ENCODE data around the gene SLC6A6. TPM values are rescaled to one million over a fixed set of nuclear protein-coding genes. Genes with fewer than 3 reads are reported as not detected.

The SLC6A6 gene
- total RNA-seq, 1 donor: 33.2 TPM

- DNase-seq (ENCODE audit: low read depth): no peak
- H3K4me3 ChIP-seq (ENCODE audit: low read depth, low read length): no peak overlapping the region
- TF ChIP-seq CTCF (IDR thresholded peaks at IDR 0.05; ENCODE audit: insufficient read depth, low read depth, low read length): no peak
These were observed 133.8 kb downstream of the SLC6A6 start for GRCh38 chr3:14536055-14536815.

GRCh38 chr3:14536837-14537589, 134.6 kb downstream of the SLC6A6 start:
- no peak overlapping the region for H3K4me3 ChIP-seq (ENCODE audit: low read depth, low read length)
- peak; percentile 3 for DNase-seq (ENCODE audit: low read depth)
- TF ChIP-seq CTCF (IDR thresholded peaks at IDR 0.05; ENCODE audit: insufficient read depth, low read depth, low read length): no peak

- no peak for DNase-seq (ENCODE audit: low read depth)
- no peak overlapping the region for H3K4me3 ChIP-seq (ENCODE audit: low read depth, low read length)
- TF ChIP-seq CTCF (IDR thresholded peaks at IDR 0.05; ENCODE audit: insufficient read depth, low read depth, low read length): no peak
These were observed 135.4 kb downstream of the SLC6A6 start for GRCh38 chr3:14537590-14538450.

- no peak for TF ChIP-seq CTCF (IDR thresholded peaks at IDR 0.05; ENCODE audit: insufficient read depth, low read depth, low read length)
- no peak for DNase-seq (ENCODE audit: low read depth)
- H3K4me3 ChIP-seq (ENCODE audit: low read depth, low read length): no peak overlapping the region
These were observed 136.2 kb downstream of the SLC6A6 start for GRCh38 chr3:14538451-14539088.

Small RNA genes within 50 kb of the gene (small RNA-seq; reads per million reads assigned to genes)
- gene RNA5SP124 (not detected), gene RNU6-905P (not detected)

Other genes with a start within 250 kb of the SLC6A6 start
- 33.5 and 54.4 TPM in 2 replicates for gene XPC, start 224.0 kb upstream of the SLC6A6 start, total RNA-seq
- 5.5 and 7.3 TPM in 2 replicates for gene LSM3, start 223.8 kb upstream of the SLC6A6 start, total RNA-seq
- gene GRIP2, start 137.7 kb downstream of the SLC6A6 start, total RNA-seq: 0.64 and 1.7 TPM in 2 replicates
- 13.8 and 13.9 TPM in 2 replicates for gene CCDC174, start 249.2 kb downstream of the SLC6A6 start, total RNA-seq

Measured in fibroblast of villous mesenchyme (primary cell).